ENCODE measurements around the gene UBE2M.
A peak's percentile ranks its signal among the peaks of the same experiment; 100 is the strongest.

Gene UBE2M

GRCh38 chr19:58551123-58551497 lies 7.3 kb downstream of the UBE2M start:
- ChIA-PET CTCF (interaction anchor here (0.8 to 3.3 kb wide), 2 partner anchors 29 to 32 kb away, joined by 3 to 14 read pairs; partner anchors contain the start of gene ZBTB45), POLR2A (no interaction called here)
- Histone ChIP-seq H3K4me1 (ENCODE audit: control extremely low read depth in 1 of 4, control insufficient read depth in 4 of 4, insufficient read depth in 4 of 4, low read length in 3 of 4) (peaks cover 7 to 35% (median 32%) of the 10 kb centered on the region in 4 experiments), H3K9me3 (ENCODE audit: control extremely low read depth in 1 of 5, control insufficient read depth in 4 of 5, insufficient read depth in 2 of 5, low read depth in 1 of 5, low read length in 4 of 5) (no peaks in the 10 kb centered on the region), H3K36me3 (ENCODE audit: control insufficient read depth in 4 of 4, insufficient read depth in 4 of 4, low read length in 3 of 4) (peaks cover 20 to 75% (median 65%) of the 10 kb centered on the region in 4 experiments), H3K27me3 (replicated peaks in 2 of 5; ENCODE audit: control insufficient read depth in 4 of 5, insufficient read depth in 5 of 5, low read length in 4 of 5) (no peaks in the 10 kb centered on the region), H3K27ac (ENCODE audit: insufficient read depth in 1 of 2, low read depth in 1 of 2, low read length in 2 of 2, poor library complexity in 1 of 2, severe bottlenecking in 2 of 2) (no peak overlapping the region), H3K4me3 (ENCODE audit: control insufficient read depth in 1 of 7, extremely low read depth in 1 of 7, insufficient read depth in 4 of 7, low read depth in 2 of 7, low read length in 6 of 7) (no peak overlapping the region)
- DNase-seq, result no peak
- WGBS (ENCODE audit: insufficient coverage), result 80% methylated on average over 1 of the region's 1 CpG

- Histone ChIP-seq H3K27me3 (replicated peaks in 2 of 5; ENCODE audit: control insufficient read depth in 4 of 5, insufficient read depth in 5 of 5, low read length in 4 of 5) (no peaks in the 10 kb centered on the region), H3K27ac (ENCODE audit: insufficient read depth in 1 of 2, low read depth in 1 of 2, low read length in 2 of 2, poor library complexity in 1 of 2, severe bottlenecking in 2 of 2) (no peak overlapping the region), H3K4me1 (ENCODE audit: control extremely low read depth in 1 of 4, control insufficient read depth in 4 of 4, insufficient read depth in 4 of 4, low read length in 3 of 4) (peaks cover 13 to 36% (median 34%) of the 10 kb centered on the region in 4 experiments), H3K36me3 (ENCODE audit: control insufficient read depth in 4 of 4, insufficient read depth in 4 of 4, low read length in 3 of 4) (peaks cover 20 to 78% (median 68%) of the 10 kb centered on the region in 4 experiments), H3K9me3 (ENCODE audit: control extremely low read depth in 1 of 5, control insufficient read depth in 4 of 5, insufficient read depth in 2 of 5, low read depth in 1 of 5, low read length in 4 of 5) (no peaks in the 10 kb centered on the region), H3K4me3 (ENCODE audit: control insufficient read depth in 1 of 7, extremely low read depth in 1 of 7, insufficient read depth in 4 of 7, low read depth in 2 of 7, low read length in 6 of 7) (no peak overlapping the region)
- no peak for DNase-seq
- WGBS (ENCODE audit: insufficient coverage), result 97% methylated on average over 12 of the region's 13 CpGs
- CTCF ChIA-PET, result interaction anchor here (3.3 kb wide), 1 partner anchor 31 kb away, joined by 14 read pairs; the partner anchor contains the start of gene ZBTB45
- POLR2A ChIA-PET, result no interaction called here
Observed at GRCh38 chr19:58550362-58551122, 7.9 kb downstream of the UBE2M start.

GRCh38 chr19:58549664-58550361 lies 8.6 kb downstream of the UBE2M start:
- ChIA-PET CTCF (interaction anchor here (2.0 to 3.3 kb wide), 2 partner anchors 30 to 36 kb away, joined by 5 to 14 read pairs; partner anchors contain the start of gene ZBTB45), POLR2A (no interaction called here)
- Histone ChIP-seq H3K9me3 (ENCODE audit: control extremely low read depth in 1 of 5, control insufficient read depth in 4 of 5, insufficient read depth in 2 of 5, low read depth in 1 of 5, low read length in 4 of 5) (no peaks in the 10 kb centered on the region), H3K27ac (ENCODE audit: insufficient read depth in 1 of 2, low read depth in 1 of 2, low read length in 2 of 2, poor library complexity in 1 of 2, severe bottlenecking in 2 of 2) (no peak overlapping the region), H3K27me3 (replicated peaks in 2 of 5; ENCODE audit: control insufficient read depth in 4 of 5, insufficient read depth in 5 of 5, low read length in 4 of 5) (no peaks in the 10 kb centered on the region), H3K4me3 (ENCODE audit: control insufficient read depth in 1 of 7, extremely low read depth in 1 of 7, insufficient read depth in 4 of 7, low read depth in 2 of 7, low read length in 6 of 7) (no peak overlapping the region), H3K4me1 (ENCODE audit: control extremely low read depth in 1 of 4, control insufficient read depth in 4 of 4, insufficient read depth in 4 of 4, low read length in 3 of 4) (peaks cover 16 to 36% (median 33%) of the 10 kb centered on the region in 4 experiments), H3K36me3 (ENCODE audit: control insufficient read depth in 4 of 4, insufficient read depth in 4 of 4, low read length in 3 of 4) (peaks cover 20 to 77% (median 69%) of the 10 kb centered on the region in 4 experiments)
- DNase-seq, result no peak
- 100% methylated on average over 8 of the region's 11 CpGs for WGBS (ENCODE audit: insufficient coverage)

GRCh38 chr19:58548859-58549663 lies 9.3 kb downstream of the UBE2M start:
- DNase-seq, result no peak
- CTCF ChIA-PET, result interaction anchor here (2.0 to 3.3 kb wide), 2 partner anchors 30 to 35 kb away, joined by 5 to 14 read pairs; partner anchors contain the start of gene ZBTB45
- Histone ChIP-seq H3K4me3 (ENCODE audit: control insufficient read depth in 1 of 7, extremely low read depth in 1 of 7, insufficient read depth in 4 of 7, low read depth in 2 of 7, low read length in 6 of 7) (no peak overlapping the region), H3K4me1 (ENCODE audit: control extremely low read depth in 1 of 4, control insufficient read depth in 4 of 4, insufficient read depth in 4 of 4, low read length in 3 of 4) (peaks cover 16 to 29% (median 25%) of the 10 kb centered on the region in 4 experiments), H3K9me3 (ENCODE audit: control extremely low read depth in 1 of 5, control insufficient read depth in 4 of 5, insufficient read depth in 2 of 5, low read depth in 1 of 5, low read length in 4 of 5) (no peaks in the 10 kb centered on the region), H3K36me3 (ENCODE audit: control insufficient read depth in 4 of 4, insufficient read depth in 4 of 4, low read length in 3 of 4) (peaks cover 20 to 77% (median 69%) of the 10 kb centered on the region in 4 experiments), H3K27ac (ENCODE audit: insufficient read depth in 1 of 2, low read depth in 1 of 2, low read length in 2 of 2, poor library complexity in 1 of 2, severe bottlenecking in 2 of 2) (no peak overlapping the region), H3K27me3 (replicated peaks in 2 of 5; ENCODE audit: control insufficient read depth in 4 of 5, insufficient read depth in 5 of 5, low read length in 4 of 5) (no peaks in the 10 kb centered on the region)
- WGBS (ENCODE audit: insufficient coverage), result 97% methylated on average over 20 of the region's 20 CpGs
- POLR2A ChIA-PET, result no interaction called here

GRCh38 chr19:58547323-58548312 lies 10.8 kb downstream of the UBE2M start:
- CTCF ChIA-PET, result interaction anchor here (0.9 to 3.1 kb wide), 4 partner anchors 14 to 33 kb away, joined by 3 to 19 read pairs (median 4); partner anchors contain the start of gene ZBTB45
- Histone ChIP-seq H3K4me1 (ENCODE audit: control extremely low read depth in 1 of 4, control insufficient read depth in 4 of 4, insufficient read depth in 4 of 4, low read length in 3 of 4) (peaks cover 13 to 26% (median 24%) of the 10 kb centered on the region in 4 experiments), H3K4me3 (ENCODE audit: control insufficient read depth in 1 of 7, extremely low read depth in 1 of 7, insufficient read depth in 4 of 7, low read depth in 2 of 7, low read length in 6 of 7) (no peak overlapping the region), H3K27me3 (replicated peaks in 2 of 5; ENCODE audit: control insufficient read depth in 4 of 5, insufficient read depth in 5 of 5, low read length in 4 of 5) (no peaks in the 10 kb centered on the region), H3K9me3 (ENCODE audit: control extremely low read depth in 1 of 5, control insufficient read depth in 4 of 5, insufficient read depth in 2 of 5, low read depth in 1 of 5, low read length in 4 of 5) (no peaks in the 10 kb centered on the region), H3K36me3 (ENCODE audit: control insufficient read depth in 4 of 4, insufficient read depth in 4 of 4, low read length in 3 of 4) (peaks cover 17 to 74% (median 65%) of the 10 kb centered on the region in 4 experiments), H3K27ac (ENCODE audit: insufficient read depth in 1 of 2, low read depth in 1 of 2, low read length in 2 of 2, poor library complexity in 1 of 2, severe bottlenecking in 2 of 2) (no peak overlapping the region)
- POLR2A ChIA-PET, result no interaction called here
- DNase-seq, result no peak
- WGBS (ENCODE audit: insufficient coverage), result 97% methylated on average over 17 of the region's 18 CpGs

- CTCF ChIA-PET, result interaction anchor here (3.1 to 4.0 kb wide), 2 partner anchors 8 to 26 kb away, joined by 14 to 19 read pairs; partner anchors contain the start of genes CHMP2A and ZBTB45
- 22% methylated on average over 1 of the region's 1 CpG for WGBS (ENCODE audit: insufficient coverage)
- POLR2A ChIA-PET, result no interaction called here
- Histone ChIP-seq H3K4me1 (ENCODE audit: control extremely low read depth in 1 of 4, control insufficient read depth in 4 of 4, insufficient read depth in 4 of 4, low read length in 3 of 4) (peaks cover 13 to 26% (median 24%) of the 10 kb centered on the region in 4 experiments), H3K36me3 (ENCODE audit: control insufficient read depth in 4 of 4, insufficient read depth in 4 of 4, low read length in 3 of 4) (peaks cover 17 to 59% (median 50%) of the 10 kb centered on the region in 4 experiments), H3K27ac (ENCODE audit: insufficient read depth in 1 of 2, low read depth in 1 of 2, low read length in 2 of 2, poor library complexity in 1 of 2, severe bottlenecking in 2 of 2) (peak overlapping the region; percentile 66 to 91), H3K27me3 (replicated peaks in 2 of 5; ENCODE audit: control insufficient read depth in 4 of 5, insufficient read depth in 5 of 5, low read length in 4 of 5) (no peaks in the 10 kb centered on the region), H3K9me3 (ENCODE audit: control extremely low read depth in 1 of 5, control insufficient read depth in 4 of 5, insufficient read depth in 2 of 5, low read depth in 1 of 5, low read length in 4 of 5) (no peaks in the 10 kb centered on the region), H3K4me3 (ENCODE audit: control insufficient read depth in 1 of 7, extremely low read depth in 1 of 7, insufficient read depth in 4 of 7, low read depth in 2 of 7, low read length in 6 of 7) (peak overlapping the region; percentile 88 to 99 (median 92))
- DNase-seq, result no peak
Observed at GRCh38 chr19:58546019-58546530, 12.3 kb downstream of the UBE2M start.

All from common myeloid progenitor, CD34-positive (primary cell).